Cerebellar nuclear complex (tissue), 1 donor: Measurements from ENCODE around the gene GSK3A.

Experiments used
- DNase-seq, 2 experiments: peaks; one replicate each; lab custom pipeline; 2025; lab: John Stamatoyannopoulos, UW

GSK3A gene

DNA sequence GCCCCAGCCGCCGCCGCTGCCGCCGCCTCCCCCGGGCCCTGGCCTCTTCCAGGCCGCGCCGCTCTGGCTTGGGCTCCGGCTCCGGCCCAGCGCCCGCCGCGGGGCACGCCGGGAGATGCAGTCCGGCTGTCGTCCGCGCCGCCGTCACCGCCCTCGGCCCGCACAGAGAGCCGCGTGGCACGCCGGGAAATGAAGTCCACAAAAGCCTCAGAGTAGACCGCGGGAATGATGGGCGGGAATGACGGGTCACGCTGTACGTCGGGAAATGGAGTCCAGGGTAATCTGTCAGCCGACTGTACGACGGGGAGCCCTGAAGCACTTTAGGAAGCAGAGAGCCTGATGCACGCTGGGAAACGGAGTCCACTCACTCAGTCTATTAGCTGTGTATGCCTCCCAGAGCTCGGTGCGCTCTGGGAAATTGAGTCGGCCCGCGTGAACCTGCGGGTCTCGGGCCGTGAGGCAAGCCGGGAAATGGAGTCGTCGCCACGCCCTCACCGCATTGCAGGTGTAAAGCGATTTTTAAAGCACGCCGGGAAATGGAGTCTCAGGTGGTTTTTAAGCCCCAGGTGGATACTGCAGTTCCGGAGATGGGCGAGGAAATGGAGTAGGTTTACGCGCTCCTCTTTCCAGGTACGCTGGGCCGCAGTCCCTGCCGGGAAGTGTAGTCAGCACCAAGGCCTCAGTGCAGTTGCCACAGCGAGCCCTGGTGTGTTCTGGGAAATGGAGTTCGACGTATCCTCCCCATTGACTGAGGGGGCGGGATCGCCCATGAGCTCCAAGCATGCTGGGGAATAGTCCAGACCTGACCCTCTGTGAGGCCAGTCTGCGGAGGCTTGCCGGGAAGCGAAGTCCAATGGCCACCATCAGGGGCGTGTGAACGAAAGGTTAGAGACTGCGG is at the start of gene GSK3A:
Gene GSK3A, minus strand, starts transcription at position 91 of the 898 bp plus-strand sequence. CDS start 137 bp downstream, outside the sequence.
- DNase-seq: peak; percentile 99 to 100

GRCh38 chr19:42291435-42291810 is 49.0 kb upstream of the GSK3A start:
- no peak for DNase-seq

DNA sequence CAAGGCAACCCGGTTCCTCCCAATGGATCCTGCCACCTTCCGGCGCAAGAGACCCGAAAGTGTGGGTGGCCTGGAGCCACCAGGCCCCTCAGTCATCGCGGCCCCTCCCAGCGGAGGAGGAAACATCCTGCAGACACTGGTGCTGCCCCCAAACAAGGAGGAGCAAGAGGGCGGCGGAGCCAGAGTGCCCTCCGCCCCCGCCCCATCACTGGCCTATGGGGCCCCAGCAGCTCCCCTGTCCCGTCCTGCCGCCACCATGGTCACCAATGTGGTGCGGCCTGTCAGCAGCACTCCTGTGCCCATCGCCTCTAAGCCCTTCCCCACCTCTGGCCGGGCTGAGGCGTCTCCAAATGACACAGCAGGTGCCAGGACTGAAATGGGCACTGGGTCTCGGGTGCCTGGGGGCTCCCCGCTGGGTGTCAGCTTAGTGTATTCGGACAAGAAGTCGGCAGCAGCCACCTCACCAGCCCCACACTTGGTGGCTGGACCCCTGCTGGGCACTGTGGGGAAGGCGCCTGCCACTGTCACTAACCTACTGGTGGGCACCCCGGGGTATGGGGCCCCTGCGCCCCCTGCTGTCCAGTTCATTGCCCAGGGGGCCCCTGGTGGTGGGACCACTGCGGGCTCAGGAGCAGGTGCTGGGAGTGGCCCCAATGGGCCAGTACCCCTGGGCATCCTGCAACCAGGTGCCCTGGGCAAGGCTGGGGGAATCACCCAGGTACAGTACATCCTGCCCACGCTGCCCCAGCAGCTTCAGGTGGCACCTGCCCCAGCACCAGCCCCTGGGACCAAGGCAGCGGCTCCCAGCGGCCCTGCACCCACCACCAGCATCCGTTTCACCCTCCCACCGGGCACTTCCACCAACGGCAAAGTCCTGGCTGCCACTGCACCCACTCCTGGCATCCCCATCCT is 48.4 kb upstream of the GSK3A start:
- DNase-seq: no peak

GRCh38 chr19:42290136-42290522 is 47.7 kb upstream of the GSK3A start:
- no peak for DNase-seq

DNA sequence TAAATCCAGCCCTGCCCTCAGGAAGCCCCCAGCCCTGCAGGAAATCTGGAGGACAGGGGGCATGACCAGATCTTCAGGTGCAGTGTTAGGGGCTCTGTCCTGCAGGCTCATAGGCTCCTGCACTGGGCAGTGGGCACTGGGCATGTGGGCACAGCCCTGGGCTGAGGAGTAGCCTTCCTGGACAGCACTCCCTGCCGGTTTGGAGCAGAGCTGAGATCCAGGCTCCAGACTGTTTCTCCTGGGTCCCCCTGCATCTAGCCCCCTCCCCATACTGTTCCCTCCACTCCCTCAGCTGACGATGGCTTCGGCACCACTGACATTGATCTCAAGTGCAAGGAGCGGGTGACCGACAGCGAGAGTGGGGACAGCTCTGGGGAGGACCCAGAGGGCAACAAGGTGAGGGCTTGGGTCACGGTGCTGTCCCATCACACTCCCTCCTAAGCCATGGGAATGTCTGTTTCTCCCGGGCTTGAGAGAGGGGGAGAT is 47.2 kb upstream of the GSK3A start:
- no peak for DNase-seq

- DNase-seq: no peak
These were observed 46.6 kb upstream of the GSK3A start for GRCh38 chr19:42288881-42289555.

DNA sequence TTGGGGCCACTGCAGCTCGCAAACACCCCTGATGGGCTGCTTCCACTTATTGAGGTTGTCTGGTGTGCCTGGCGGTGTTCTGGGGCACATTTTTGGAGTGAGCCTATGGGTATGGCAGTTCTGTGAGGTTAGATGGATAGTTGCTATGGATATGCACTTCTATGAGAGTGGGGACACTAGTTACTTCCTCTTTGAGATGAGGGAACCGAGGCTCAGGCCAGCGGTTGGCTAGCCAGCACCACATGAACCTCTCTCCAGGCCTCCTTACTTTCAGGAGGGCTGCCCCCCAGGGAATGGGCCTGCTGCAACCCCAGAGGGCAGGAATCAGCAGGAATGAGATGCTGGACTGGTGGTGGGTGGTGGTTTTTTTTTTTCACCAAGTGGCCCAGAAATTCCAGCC is 46.0 kb upstream of the GSK3A start:
- DNase-seq: no peak

DNA sequence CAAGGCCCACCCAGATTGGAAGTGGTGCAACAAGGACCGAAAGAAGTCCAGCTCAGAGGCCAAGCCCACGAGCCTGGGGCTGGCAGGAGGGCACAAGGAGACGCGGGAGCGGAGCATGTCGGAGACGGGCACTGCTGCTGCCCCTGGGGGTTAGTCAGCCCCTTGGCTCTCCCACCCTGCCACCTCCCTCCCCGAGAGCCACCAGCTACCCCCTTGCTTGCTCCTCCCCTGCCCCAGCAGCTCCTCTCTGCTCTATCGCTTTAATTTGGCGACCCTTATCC is 45.4 kb upstream of the GSK3A start:
- DNase-seq: no peak

DNA sequence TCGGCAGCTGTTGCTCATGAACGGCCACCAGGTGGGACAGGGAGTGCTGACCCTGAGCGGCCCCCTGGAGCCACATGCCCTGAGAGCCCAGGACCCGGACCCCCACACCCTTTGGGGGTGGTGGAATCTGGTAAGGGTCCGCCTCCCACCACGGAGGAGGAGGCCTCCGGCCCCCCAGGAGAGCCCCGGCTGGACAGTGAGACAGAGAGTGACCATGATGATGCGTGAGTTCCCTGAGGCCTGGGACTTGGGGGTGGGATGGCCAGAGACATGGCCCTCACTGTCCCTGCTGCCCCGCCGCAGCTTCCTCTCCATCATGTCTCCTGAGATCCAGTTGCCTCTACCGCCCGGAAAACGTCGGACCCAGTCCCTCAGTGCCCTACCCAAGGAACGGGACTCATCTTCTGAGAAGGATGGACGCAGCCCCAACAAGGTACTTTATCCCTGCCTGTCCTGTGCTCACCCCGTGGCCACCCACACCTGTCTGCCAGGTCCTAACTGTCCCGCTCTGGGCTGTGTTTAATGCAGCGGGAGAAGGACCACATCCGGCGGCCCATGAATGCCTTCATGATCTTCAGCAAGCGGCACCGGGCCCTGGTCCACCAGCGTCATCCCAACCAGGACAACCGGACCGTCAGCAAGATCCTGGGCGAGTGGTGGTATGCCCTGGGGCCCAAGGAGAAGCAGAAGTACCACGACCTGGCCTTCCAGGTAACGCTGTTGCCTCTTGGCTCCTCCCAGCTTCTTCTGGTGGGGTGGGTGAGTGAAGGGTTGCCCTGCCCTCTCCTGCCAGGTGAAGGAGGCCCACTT is 44.8 kb upstream of the GSK3A start:
- DNase-seq: no peak

DNA sequence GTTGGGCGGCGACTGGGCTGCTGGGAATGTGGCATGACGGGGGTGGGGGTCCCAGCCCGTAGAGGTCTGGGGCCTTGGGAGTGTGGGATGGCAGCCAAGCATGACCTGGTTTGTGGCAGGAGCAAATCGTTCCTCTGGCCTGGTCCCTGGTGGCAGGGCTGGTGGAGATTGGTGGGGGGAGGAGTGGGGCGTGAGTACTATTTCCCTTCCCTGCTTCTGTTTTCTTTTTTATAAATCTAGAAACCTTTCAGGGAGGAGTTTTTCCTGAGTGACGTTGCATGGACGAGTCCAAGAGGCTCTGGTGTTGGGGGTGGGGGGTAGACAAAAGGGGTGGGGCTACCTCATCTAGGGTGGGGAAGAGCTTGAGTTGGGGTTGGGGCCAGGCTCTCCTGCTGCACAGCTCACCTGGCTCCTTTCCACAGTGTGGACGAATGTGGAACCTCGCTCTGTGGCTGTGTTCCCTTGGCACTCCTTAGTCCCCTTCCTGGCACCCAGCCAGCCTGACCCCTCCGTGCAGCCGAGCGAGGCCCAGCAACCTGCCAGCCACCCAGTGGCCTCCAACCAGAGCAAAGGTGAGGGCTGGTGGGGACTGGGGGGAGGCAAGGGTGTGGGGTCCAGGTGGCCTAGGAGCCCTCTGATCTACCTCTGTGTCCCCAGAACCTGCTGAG is 44.1 kb upstream of the GSK3A start:
- DNase-seq: peak in 1 of 2 experiments; percentile 17

DNA sequence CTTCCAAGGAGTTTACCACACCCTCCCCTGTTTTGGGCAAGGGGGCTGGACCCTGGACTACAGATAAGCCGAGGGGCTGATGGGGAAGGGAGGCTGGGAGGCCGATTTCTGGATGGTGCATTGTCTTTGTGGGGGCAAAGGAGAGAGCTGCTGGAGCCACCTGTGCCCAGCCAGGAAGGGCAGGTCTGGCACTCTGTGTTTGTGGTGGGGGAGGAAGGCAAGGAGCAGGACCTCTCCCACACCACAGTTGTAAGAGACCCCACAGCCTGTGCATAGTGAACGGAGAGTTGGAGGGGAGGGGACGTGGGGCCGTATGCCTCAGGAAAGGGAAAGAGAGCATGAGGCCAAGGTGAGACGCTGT is 43.6 kb upstream of the GSK3A start:
- no peak for DNase-seq

DNA sequence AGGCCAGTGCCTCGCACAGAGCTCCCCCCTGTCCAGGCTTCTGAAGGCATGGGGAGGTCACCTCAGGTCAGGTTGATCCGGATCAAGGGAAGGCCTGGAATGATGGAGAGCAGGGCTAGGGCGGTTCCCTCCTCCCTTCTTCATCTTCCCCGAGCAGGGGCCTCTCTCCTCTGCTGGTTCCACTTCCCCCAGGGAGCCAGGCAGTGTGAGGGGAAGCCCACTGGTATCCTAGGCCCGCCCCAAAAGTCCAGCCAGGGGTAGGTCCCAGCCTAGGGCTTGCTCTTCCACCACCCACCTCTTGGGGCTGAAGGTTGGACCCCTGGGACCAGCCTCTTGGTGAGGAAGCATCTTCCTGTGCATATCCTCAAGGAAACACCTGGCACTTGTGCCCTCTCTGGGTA is 43.1 kb upstream of the GSK3A start:
- DNase-seq: no peak

DNA sequence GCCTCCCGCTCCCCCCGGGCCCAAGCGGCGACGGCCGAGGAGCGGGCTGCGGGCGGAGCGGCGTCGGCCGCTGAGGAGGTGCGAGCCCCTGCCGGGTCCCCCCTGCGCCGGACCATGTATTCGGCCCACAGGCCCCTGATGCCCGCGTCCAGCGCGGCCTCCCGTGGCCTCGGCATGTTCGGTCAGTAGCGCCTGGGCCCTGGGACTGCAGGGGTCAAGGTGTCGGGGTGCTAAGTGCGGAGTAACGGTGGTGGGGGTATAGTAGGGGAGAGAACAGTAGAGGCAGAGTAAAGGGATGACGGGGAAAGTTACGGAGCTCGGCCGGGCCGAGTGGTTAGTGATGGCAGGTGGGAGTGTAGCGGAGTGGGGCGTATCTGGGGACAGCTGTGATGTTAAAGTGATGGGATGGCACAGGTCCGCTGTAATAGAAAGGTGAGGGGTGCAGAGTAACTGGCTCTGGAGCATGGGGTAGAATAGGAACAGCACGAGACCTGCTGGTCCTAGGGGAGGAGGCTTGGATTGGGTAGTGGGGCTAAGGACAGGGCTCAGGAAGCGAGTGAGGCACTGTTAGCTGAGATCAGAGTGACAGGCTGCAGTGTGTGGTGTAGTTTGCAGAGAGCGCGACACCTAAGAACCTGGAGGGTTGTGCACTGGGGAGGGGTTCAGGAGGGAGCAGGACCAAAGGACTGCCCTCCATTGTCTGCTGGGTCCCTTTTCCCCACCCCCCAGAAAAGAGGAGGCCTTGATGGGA is 42.4 kb upstream of the GSK3A start:
- DNase-seq: no peak

DNA sequence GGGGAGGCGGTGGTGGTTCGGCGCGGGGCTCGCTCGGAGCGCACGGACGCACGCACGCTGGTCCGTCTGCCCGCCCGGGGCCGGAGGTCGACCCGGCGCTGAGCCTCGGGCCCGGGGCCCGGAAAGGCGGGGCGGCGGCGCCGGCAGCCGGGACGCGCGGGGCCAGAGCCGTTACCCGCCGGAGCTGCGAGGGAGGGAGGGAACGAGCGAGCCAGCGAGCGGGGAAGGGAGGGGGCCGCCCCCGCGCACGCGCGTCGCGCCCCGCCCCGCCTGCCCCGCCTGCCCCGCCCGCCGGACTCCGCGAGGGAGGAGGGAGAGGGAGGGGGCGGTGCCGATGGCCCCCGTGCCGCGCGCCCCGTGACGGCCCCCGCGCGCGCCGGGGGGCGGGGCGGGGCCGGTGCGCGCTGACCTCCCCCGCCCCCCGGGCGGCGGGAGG is 41.7 kb upstream of the GSK3A start:
- no peak for DNase-seq

DNA sequence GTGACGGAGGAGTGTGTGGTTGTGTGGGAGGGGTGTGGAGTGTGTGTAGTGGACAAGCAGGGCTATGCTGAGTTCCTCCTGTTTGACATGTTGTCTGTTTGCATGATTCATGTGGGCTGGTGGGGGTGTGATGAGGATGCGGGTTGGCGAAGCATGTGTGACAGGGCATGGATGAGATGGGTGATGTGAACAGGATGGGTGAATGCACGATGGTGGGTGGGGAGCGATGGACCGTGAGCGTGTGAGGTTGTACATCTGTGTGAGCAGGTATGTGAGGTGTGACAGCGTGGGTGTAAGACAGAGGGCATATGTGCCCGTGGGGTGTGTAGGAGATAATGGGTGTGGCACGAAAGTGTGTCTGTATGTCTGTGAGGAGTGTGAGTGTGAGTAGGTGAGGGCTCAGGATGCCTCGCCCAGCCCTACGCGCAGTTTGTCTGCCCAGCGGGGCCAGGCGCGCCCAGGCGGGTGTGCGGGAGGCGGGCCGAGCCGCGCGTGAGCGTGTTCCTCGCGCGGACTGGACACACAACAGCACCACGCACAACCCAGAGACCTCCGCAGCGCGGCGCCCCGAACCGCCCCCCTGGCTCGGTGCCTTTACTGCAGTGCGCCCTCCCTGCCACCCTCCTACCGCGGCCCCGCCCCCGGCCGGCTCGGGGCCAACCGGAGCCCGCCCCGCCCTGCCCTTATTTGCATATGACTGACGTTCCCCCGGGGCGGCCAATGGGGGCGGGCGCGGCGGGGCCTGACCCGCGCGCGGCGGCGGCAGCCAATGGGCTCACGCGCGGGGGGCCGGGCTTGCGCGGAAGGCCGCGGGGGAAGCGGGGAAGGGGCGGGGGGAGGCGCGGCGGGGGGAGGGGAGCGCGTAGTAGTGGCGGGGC is 41.0 kb upstream of the GSK3A start:
- DNase-seq: peak; percentile 53 to 82

GRCh38 chr19:42282819-42283187 is 40.4 kb upstream of the GSK3A start:
- DNase-seq: no peak

DNA sequence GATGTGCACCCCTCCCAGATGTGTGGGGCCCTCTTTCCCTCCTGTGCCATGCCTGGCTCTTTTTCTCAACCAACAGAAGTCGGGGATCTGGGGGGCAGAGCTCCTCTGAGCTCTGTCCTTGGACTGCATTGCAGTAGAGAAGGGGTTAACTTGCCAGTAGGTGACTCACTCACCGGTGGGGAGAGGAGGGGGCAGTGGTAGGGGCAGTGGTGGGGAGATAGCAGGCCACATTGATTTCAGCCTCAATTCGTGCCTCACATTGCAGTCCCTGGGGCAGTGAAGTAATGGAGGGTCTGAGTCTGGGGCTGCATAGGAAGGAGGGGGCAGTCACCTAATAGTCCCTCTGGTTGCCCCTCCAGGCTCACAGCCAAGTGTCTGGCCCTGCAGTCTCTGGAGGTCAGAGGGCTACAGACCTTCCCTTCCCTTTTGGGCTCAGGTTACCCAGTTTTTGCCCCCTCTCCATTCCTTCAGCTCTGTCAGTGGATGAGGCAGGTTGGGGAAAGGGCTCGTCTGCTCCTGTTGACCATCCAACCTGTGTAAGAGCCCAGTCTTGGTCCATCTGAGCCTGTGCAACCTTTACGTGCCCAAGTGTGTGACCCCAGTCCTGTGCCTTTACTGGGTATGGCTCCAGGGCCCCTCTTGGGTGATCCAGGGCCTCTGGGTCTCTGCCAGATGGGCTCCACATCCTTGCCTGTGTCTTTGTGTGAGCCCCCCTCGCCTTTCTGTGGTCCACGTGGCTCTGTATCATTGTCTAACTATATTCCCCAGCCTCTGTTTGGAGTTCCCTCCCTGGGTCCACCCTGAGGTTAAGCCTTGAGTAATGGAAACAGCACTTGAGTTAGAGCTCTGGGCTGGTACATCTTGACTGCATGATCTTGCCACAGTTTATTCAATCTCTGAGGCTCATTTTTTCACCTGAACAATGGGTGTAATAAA is 39.7 kb upstream of the GSK3A start:
- no peak for DNase-seq

GRCh38 chr19:42281146-42281826 is 38.9 kb upstream of the GSK3A start:
- no peak for DNase-seq
